GM10266 (cell line): Measurements from ENCODE around the gene LYRM1.

ENCODE experiments used
- DNase-seq: peaks from one replicate; pipeline ENCODE4 v3.0.0; 2012; ENCODE audit errors: extremely low spot score
- TF ChIP-seq, protein P1 (sequence below): IDR thresholded peaks from 2 replicates; pipeline ENCODE4 v1.5.1; 2012; ENCODE audit warnings: mild to moderate bottlenecking, low read depth; ENCODE audit not compliant: control insufficient read depth, insufficient read depth; ENCODE audit errors: missing control alignments

The LYRM1 gene

DNA sequence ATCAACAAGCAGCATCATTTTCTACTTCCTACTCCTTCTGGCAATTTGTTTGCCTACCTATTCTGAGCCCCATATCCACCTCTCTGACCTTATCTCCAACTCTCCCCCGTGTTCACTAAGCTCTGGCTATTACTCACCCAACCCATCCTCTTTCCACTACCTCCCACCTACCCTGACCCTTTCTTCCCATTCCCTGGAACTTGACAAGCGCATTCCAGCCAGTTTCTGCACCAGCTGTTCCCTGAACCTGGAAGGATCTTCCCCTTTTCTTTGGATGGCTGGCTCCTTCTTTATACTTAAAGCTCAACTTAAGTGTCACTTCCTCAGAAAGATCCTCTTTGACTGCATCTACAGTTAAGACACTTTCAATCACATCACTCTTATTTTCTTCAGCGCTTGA, 2.6 kb upstream of the LYRM1 start:
- TF ChIP-seq, protein P1, sequence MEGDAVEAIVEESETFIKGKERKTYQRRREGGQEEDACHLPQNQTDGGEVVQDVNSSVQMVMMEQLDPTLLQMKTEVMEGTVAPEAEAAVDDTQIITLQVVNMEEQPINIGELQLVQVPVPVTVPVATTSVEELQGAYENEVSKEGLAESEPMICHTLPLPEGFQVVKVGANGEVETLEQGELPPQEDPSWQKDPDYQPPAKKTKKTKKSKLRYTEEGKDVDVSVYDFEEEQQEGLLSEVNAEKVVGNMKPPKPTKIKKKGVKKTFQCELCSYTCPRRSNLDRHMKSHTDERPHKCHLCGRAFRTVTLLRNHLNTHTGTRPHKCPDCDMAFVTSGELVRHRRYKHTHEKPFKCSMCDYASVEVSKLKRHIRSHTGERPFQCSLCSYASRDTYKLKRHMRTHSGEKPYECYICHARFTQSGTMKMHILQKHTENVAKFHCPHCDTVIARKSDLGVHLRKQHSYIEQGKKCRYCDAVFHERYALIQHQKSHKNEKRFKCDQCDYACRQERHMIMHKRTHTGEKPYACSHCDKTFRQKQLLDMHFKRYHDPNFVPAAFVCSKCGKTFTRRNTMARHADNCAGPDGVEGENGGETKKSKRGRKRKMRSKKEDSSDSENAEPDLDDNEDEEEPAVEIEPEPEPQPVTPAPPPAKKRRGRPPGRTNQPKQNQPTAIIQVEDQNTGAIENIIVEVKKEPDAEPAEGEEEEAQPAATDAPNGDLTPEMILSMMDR = no peak
- DNase-seq = no peak

DNA sequence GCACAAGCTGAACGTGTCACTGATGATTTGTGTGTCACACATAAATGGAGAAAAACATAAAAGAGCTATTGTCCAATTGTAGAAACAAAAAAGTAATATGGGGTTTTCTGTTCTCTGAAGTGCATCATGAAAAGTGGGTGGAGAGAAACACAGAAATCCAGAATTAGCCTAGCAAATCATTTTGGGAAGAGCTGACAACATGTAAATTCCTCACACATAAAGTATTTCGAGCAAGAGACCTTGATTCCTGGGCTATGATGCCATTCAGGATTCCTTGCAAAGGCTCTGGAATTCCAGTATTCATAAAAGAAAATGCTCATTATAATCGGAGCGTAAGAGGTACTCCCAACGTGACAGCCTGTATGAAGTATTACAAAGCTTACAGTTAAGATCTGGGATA, 1.5 kb upstream of the LYRM1 start:
- DNase-seq = no peak
- TF ChIP-seq, protein P1 = no peak

DNA sequence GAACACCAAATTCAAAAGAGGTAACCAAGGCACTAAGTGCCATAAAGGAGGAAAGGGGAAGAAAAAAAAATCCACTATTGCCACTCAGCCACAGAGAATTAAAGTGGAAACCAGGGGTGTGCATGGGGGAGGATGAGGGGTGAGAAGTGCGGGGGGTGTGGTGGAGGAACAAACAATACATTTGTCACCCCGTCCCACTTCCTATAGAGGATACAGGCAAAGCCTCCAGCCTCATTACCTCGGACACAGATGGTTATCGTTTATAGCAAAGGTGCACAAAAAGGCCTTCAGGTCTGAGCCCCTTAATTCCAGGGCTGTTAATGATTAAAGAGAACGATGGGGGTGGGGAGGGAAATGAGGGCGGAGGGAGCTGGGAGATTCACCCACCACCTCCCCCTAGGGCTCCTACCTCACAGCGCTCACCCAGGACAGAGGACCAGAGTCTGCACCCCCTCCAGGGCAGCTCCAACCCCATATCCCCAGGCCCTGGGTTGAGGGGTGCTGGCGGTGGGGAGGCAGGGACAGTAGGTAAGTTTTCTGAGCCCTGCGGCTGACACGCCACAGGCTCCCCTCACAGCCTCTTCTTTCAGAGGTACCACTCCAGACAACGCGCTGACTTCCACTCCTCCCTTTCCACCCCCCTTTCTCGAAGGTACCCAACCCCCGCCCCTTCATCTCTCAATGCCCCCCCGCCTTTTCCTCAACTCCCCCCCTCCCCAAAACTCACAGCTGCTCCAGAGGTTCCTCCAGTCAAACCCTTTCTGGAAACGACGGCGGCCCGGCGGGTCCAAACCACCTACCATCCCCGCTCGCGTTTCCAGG, 883 bp upstream of the LYRM1 start:
- peak; percentile 36 for DNase-seq
- TF ChIP-seq, protein P1 = no peak

DNA sequence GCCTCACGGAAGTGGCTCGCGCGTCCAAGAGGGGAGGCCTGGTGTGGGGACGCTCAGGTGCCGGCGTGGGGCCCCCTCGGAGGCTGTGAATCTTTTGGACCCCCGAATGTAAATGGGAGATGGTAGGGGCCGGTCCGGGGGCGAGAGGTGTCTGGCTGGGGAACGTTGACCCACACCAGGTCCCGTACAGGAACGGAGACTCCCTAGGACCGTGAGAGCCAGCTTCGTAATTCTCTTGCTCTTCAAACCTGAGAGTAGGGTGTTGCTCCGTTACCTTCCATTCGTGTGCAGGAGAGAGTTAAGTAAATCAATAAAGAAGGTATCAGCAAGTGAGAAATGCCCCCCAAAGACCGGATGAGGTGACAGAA, 481 bp downstream of the LYRM1 start:
- TF ChIP-seq, protein P1 = no peak
- no peak for DNase-seq

DNA sequence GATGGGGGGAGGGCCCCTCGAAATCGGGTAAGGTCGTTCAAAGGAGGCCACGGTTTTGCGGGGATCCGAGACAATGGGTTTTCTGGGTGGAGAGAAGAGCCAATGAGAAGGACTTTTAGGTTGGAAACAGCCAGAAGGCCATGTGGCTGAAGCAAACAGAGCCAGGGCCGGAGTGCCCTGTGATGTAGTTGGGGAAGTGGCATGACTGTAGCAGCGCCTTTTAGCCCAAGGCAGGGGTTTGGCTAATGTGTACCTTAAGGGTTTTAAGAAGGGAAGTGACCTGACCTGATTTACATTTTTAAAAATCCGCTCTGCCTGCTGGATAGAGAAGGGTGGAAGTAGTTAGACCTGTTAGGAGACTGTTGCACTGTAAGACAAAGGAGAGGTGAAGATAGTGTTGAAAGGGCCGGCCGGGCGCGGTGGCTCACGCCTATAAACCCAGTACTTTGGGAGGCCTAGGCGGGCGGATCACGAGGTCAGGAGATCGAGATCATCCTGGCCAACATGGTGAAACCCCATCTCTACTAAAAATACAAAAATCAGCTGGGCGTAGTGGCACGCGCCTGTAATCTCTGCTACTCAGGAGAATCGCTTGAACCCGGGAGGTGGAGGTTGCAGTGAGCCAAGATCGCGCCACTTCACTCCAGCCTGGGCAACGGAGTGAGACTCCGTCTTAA, 1.0 kb downstream of the LYRM1 start:
- DNase-seq = peak; percentile 42
- TF ChIP-seq, protein P1 = no peak

DNA sequence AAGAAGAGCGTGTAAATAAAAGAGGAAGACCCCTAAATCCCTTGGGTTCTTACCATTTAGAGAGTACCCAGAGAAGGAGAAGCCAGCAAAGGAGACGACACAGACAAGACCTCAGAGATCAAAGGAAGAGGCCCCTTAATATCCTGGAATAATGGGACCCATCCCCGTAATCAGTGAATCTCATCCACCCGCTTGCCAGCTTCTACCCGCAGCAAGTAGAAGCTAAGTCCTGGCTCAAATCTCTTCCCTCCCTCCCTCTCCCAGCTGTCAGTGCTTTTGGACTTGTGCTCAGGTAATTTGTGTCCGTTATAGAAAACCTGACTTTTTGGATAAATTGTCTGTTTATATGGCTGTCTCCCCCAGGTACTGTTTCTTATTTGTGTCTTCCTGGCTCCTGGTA, 1.9 kb downstream of the LYRM1 start:
- TF ChIP-seq, protein P1 = no peak
- DNase-seq = no peak

DNA sequence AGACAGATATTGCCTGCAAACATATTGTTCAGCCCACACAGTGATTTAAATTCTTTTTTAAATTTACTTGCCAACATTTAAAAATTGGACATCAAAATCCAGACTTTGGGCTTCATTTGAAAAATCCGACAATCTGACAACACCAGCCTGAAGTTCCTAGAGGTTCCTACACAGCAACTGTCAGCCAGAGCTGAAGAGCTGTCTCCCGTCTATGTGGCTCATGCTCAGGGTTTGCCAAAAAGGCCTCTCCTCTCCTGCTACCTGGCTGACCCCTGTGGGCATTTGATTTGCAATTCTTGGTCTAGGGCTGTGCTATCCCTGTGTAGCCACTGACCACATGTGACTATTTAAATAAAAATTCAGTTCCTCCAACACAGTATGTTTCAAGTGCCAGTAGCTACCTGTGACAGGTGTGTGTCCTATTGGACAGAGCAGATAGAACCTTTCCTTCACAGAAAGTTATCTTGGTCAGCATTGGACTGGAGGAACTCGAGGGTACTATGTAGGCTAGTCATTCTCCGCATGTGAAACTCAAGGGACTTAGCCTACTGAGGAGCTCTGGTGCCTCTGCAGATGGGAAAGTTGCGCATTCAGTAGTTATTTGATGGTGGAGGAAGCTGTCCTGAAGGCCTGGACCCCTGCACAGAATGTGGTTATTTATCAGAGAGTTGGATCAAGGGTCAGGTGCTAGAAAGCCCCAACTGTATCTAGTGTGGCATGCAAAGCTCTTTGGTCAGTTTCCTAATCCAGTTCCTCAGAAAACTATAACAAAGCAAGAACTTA, 2.7 kb downstream of the LYRM1 start:
- no peak for DNase-seq
- TF ChIP-seq, protein P1 = no peak
